Cerebellar nuclear complex (tissue), 1 donor: Measurements from ENCODE around the gene CRYBG2.
"Not testable (repeated sequence)": the region's sequence is repeated elsewhere in the genome, so short reads cannot be mapped to it uniquely, and the experiment has no call there.

Experiments used
- DNase-seq, 2 experiments: peaks; one replicate each; lab custom pipeline; 2025; lab: John Stamatoyannopoulos, UW

Gene CRYBG2, protein sequence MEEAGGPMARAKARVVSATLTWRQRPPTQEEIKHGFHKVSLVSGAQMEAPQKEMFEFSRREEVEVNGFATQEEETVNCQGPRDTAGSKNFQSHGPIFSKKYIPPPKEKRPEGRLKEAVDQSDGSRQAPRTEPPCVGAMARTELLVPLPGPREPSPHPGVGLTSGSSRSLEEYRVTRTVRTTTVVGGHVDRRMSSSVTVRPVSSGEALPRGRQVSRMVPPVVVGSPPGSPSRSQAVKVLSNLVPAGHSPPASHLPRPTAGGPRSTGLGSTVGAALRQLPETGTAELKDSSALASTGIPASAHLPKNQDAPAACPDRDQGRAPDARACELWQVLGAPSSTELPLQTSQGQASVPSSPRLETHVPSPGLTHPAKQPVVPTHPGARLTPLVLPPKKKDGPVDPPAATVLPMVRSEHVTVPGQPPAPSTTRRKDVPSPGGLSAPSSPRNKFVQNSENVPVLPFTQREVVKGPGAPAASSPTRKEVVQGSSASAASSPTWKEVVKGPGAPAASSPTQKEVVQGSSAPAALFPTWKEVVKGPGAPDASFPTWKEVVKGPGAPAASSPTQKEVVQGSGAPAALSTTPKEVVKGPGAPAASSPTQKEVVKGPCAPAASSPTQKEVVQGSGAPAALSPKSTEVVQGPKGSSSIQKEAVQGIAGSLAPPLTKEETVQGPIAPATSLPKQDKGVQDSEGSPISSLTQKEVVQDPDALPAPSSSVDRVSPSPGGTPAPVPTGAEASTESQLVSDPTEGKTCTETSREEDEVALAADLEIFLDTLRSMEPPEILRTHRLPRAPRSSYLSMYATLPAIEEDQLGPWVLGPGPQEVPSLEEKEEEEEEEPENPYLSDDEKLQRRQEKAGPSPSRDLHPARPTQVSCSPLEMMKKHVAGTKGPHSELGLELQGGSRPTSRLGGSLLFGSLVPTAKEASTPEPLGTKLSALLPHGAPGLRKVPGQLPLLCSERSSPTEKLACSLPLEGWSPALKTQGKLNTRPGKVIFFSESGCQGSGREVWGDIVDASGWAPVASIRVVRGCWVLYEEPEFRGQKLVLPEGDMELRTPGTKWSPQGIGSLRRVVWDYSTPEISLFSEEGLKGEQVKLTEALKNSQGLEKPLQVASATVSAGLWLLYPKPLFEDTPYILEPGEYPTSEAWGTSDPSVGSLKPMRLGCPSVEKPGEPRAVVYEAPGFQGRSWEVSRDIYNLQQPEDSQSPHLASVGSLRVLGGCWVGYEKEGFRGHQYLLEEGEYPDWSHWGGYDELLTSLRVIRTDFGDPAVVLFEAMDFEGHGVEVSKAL (N-terminal part only)

DNA sequence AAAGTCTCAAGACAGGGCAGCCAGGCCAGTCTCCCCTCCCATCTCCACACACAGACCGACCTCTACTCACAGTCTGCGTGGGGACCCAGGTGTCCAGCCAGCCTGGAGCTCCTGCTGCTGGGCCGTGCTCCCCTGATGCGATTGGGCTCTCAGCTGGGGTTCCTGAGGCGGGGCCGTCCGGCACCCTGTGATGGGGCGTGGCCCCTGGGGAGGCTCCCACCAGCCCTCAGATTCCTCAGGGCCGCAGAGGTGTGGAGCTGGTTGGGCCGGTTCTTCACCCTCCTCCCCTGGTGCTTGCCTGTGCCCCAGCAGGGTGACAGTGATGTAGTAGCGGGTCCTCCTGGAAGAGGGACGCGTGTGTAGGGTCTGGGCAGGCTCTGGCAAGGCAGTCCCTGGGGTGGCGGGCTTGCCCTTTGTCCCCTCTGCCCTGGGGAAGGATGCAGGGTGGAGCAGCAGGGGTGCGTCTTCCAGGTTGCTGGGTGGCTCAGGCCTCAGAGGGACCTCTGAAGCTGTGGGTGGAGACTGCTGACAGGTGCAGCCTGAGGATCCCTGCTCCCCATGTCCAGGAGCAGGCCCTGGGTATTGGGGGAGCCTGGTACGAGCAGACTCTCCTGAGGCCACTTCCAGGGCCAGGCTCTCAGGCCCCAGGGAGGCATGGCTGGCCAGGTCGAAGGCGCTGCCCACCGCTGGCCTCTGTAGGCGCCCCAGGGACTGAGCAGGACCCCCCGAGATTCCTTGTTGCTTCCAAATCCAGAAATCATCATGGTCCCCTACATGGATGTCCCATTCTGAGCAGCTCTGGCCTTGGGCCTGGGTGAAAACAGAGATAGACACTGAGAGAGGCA lies at the start of gene CRYBG2:
CRYBG2 (minus strand) TSS at position 155 of the 845 bp plus-strand sequence. CDS start 7,473 bp downstream, outside the sequence.
- DNase-seq: no peak

DNA sequence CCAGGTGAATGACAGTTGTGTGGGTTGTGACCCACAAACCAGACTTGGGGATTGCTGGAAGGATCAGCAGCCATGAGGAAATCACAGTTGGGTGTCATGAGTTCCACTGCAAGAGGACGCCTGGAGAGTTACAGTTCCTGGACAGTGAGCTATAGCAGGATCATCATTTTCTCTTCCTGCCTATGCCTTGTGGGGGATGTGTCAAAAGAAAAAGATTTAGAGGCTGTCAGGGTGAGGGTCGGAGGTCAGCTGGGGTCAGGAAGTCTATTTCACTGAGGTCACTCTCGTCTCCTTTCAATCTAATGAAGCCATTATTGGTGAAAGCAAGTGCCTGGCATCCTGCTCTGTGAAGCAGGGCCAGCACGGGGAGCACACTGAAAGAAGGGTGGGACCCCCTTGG lies 49.7 kb upstream of the CRYBG2 start:
- no peak for DNase-seq

DNA sequence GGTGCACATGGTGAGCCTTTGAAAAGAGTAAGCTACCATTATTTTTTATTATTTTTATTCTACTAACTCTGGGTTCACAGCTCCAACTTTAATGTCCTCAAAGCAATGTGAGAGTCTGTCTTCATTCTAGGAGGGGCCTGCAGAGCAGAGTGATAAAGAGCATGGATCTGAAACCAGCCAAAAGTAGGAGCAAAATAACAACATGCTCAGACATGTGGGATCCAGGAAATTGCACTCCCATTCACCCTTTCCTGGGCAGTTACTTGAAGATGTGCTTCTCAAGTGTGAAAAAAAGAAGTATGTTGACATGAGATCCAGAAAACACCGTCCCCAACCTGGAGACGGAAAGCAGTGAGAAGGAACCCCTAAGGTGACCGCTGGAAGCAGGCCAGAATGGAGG lies 48.0 kb upstream of the CRYBG2 start:
- DNase-seq: no peak

DNA sequence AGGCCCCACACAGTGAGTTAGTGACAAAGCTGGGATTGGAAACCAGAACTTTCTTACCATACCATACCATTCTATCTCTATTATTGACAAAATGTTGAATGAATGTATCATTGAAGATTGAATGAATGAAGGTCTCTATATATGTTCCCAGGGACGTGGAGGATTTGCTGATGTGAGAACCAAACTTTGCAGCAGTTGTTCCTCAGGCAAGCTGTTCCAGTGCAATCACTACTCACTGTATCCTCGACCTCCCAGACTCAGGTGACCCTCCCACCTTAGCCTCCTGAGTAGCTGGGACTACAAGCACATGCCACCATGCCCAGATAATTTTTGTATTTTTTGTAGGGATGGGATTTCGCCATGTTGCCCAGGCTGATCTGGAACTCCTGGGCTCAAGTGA lies 45.1 kb upstream of the CRYBG2 start:
- no peak for DNase-seq

DNA sequence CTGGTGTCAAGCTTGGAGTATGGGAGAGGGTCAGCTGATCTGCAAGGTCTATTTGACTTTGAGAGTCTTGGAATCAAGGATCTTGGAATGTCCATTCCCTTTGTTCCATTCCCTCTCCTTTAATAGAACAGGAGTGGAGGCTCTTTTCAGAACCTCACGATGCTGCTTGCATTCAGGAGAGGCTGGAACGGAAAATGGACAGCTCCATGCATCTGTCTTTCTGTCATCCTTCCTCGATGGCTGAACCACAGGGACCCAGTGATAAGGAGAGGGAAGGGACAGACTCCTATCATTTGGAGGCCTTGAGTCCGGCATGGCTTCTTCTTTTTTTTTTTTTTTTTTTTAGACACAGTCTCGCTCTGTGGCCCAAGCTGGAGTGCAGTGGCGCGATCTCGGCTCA lies 41.8 kb upstream of the CRYBG2 start:
- no peak for DNase-seq

DNA sequence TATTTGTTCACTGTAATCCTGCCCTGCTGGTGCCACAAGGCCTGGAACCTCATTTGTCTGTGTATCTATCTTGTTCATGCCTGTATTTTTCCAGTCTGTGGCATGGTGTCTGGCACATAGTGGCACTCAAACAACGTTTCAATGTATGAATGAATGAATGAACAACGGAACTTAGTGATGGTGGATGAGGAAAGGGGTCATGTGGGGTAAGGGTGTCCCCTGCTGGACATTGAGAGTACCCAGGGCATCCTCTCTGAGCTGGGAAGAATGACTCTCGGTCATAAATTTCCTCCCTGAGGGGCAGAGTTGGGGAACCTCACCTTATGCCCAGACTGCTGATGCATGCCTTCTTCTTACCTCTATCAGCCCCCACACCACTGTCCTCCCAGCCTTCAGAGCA lies 37.5 kb upstream of the CRYBG2 start:
- DNase-seq: no peak

DNA sequence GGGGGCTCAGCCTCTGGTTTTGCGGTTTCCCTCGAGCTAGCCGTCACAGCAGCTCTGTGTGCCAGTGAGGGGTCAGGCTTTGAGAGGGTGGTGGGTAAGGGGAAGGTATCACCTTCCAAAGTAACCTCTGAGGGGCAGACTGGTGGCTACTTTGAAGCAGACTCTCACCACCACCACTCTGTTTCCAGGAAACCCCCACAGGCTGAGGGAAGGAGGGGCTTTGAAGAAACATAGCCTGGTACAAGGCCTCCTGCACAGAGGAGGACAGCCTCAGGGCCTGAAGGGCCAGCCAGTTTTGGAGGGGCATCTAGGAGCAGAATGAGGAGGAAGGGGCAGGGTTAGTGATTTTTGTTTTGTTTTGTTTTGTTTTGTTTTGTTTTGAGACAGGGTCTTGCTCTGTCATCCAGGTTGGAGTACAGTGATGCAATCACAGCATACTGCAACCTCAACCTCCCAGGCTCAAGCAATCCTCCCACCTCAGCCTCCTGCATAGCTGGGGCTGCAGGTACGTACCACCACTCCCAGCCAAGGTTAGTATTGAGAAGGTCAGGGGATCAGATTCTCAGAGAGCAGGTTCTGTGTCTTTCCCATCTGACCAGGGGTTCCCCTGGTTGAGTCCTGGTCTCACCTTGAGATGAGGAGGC lies 35.8 kb upstream of the CRYBG2 start:
- no peak for DNase-seq

DNA sequence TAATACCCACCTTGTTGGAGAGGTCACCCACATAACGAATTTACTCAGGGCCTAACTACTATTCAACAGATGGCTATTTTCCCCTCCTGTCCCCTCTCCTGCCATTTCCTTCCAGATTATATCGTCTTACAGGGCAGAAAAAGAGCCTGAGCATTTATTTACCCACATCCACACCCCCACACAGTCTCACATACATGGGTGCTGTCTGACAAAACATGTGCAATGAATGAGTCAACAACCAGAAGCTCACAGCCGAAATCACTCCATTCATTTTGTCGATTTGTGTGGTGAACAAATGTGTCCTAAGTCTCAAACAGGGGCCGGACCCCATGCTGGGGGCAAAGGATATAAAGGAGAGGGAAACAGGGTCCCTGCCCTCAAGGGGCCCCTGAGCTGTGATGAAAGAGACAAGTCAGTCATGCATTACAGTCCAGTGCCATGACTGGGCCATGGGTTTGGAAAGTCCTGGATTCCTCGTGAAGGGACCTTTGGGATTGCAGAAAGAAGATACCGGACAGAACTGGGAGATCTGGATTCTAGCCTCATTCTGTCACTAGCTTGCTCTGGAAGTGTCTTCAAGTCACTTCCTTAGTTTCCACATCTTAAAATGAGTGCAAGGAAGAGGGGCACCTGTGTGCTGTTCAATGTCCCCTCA lies 35.0 kb upstream of the CRYBG2 start:
- no peak for DNase-seq

DNA sequence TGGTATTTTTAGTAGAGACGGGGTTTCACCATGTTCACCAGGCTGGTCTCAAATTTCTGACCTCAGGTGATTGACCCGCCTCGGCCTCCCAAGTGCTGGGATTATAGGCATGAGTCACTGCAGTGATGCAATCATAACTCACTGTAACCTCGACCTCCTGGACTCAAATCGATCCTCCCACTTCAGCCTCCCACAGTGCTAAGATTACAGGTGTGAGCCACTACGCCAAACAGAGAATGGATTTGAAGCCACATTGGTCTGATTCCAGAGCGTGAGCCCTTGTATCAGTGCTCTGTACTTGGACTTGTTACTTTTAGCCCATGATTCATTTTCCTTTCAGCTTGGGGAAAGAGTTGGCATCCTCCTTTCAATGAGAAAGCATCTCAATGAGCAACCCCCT lies 33.5 kb upstream of the CRYBG2 start:
- no peak for DNase-seq

DNA sequence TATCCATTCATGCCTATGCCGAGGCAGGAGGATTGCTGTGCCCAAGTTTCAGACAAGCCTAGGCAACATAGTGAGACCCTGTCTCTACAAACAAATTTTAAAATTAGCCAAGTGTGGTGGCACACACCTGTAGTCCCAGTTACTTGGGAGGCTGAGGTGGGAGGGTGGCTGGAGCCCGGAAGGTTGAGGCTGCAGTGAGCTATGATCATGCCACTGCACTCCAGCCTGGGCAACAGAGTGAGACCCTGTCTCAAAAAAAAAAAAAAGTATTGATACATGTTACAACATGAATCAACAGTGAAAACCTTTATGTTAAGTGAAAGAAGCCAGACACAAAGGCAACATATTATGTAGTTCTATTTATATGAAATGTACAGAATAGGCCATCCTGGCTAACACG lies 31.1 kb upstream of the CRYBG2 start:
- DNase-seq: not testable (repeated sequence)

DNA sequence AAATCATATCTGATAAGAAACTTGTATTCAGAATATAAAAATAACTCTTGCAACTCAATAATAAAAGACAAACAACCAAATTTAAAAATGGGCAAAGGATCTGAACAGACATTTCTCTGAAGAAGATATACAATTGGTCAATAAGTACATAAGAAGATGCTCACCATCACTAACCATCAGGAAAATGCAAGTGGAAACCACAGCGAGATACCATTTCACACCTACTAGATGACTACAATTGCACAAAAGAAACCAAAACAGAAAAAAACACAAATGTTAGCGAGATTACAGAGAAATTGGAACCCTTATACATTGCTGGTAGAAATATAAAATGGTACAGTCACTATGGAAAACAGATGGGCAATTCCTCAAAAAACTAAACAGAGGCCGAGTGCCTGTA lies 30.1 kb upstream of the CRYBG2 start:
- DNase-seq: no peak

DNA sequence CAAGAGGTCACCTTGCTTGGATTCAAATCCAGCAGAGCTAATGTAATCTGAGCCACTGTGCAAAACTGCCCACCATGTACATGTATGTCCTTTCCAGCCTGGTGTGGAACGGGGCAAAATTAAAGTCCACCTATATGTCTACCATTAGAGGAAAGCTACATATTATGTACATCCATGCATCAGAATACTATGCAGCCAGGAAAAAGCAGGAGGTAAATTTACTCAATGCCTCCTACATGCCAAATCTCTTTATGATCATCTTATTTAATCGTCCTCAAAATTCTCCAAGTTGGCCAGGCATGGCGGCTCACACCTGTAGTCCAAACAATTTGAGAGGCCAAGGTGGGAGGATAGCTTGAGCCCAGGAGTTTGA lies 24.9 kb upstream of the CRYBG2 start:
- DNase-seq: no peak

DNA sequence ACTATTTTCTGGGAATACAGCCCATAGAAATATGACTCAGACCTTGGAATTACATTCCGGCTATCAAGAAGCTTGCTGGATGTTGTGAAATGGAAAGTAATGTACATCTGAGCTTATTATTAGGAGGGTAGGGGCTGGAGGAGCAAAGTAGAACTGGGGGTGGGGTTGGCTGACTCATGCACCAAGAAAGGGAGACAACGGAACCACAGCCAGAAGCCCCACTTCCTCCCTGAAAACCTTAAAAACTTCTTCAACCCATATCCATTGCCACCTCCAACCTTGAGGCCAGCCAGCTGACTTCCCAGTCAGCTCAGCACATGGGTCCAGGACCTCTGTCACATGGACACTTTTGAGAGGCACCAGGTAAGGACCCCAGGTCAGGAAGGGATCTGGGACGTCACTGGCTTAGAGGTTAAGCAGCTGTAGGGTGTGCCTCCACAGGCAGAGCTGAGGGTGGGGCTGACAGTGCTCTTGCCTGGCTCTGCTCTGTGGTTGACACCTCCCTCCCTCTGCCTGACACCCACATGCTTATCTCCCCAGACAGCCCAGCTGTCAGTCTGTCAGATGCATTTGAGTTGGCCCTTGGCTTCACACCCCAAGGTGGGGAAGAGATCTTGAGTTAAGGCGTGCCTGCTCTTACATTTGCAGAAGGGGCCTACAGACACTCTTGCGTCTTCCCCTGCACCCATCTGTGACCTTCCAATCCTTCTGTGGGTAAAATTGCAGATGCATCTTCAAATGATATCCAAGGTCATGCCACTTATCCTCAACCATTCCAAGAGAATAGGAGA lies 24.4 kb upstream of the CRYBG2 start:
- DNase-seq: no peak

DNA sequence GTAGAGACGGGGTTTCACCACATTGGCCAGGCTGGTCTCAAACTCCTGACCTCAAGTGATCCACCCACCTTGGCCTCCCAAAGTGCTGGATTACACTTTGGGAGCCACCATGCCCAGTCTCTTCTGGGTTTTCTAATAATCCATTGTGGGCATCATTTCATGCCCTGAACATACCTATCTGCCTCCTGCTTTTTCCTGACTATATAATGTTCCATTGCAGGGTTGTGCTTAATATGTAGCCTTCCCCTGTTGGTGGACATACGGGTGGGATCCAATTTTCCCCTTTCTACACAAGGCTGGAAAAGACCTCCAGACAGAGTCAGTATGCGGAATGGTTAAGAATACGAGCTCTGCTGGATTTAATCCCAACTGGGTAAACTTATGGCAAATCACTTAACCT lies 22.1 kb upstream of the CRYBG2 start:
- DNase-seq: no peak

DNA sequence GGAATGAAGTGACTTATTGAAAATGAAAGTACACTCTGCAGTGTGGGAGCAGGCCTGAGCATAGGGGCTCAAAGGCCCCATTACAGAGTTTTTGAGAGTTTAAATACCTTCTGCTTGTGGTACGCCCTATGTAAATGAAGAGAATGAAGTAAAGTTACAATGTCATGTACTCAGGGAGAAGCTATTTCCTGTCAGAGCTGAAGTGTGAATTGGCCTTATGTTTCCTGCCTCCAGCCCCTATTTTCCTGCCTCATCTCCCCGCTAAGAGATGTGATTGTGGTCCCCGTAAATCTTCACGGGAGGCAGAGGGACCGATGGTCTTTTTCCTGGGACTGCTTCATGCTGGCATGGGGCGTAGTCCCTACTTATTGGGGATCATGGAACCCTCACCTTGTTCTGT lies 21.2 kb upstream of the CRYBG2 start:
- no peak for DNase-seq

DNA sequence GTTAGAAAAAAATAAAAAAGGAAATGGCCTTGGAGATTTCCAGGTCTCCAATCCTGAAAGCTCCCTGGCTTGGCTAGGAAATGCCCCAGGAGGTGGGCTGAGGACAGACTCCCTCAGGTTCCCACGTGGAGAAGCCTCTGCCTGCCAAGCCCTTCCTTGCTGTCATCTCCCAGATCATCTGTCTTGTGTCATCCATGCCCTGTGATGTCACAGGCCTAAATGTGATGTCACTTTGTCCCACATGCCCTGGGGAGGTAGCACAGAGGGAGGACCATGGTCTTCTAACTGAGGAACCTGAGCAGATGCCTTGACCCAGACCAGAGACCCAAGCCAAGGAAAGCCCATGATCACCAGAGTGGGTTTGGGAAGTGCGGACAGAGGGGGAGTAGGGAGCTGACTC lies 20.4 kb upstream of the CRYBG2 start:
- DNase-seq: not testable (repeated sequence)

DNA sequence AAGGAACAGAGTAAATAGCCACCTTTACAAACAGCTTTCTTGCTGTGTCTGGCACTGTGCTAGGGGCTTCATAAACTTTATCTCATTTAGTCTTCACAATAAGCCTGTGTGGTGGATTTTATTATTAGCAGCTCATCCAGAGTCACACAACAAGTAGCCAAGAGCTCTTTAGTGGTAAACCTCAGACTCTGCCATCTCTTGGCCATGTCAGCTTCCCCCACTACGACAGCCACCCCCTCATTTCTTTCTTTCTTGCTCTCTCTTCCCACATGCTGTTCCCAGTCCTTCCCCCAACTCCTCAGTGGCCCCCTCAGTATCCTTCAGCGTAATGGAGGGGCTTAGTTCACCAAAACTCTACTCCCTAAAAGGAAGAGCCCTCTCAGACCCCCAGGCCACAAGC lies 19.9 kb upstream of the CRYBG2 start:
- DNase-seq: no peak

DNA sequence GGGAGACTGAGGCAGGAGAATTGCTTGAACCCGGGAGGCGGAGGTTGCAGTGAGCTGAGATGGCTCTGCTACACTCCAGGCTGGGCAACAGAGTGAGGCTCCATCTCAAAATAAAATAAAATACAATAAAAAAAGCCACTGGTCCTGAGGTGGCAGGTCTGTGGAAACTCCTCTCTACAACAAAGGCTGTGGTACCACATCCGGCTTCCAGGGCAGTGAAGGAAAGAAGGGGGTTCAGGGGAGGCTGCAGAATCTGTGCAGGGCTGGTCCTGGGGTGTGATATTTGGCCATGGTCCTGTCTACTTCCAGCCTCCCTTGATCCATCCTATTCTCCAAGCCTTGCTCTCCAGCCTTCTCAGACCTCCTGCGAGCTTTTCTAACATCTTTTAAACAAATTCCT lies 19.4 kb upstream of the CRYBG2 start:
- no peak for DNase-seq

DNA sequence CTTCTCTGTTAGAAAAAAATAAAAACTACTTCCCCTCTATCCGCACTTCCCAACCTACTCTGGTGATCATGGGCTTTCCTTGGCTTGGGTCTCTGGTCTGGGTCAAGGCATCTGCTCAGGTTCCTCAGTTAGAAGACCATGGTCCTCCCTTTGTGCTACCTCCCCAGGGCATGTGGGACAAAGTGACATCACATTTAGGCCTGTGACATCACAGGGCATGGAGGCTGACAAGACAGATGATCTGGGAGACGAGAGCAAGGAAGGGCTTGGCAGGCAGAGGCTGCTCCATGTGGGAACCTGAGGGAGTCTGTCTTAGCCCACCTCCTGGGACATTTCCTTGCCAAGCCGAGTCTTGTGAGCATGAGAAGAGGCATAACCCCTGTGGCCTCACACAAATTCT lies 18.7 kb upstream of the CRYBG2 start, which contains the start of gene ZNF683:
ZNF683 (minus strand) TSS at position 140 of the 400 bp plus-strand sequence. CDS start 4,179 bp downstream, outside the sequence.
- not testable (repeated sequence) for DNase-seq
